GM13977 (cell line): ENCODE measurements around the gene SLC35F1.

Source experiments
- DNase-seq: peaks from one replicate; pipeline ENCODE4 v3.0.0; 2012; ENCODE audit warnings: low spot score
- in situ Hi-C: fragments of 300-500 bp; cut with MboI; formaldehyde crosslinking; loops from one replicate; pipeline ENCODE4 v1.12.0; 2022; ENCODE audit warnings: low sequenced_read_pairs, low pct_unique_long_range_greater_than_20kb, mixed read lengths, inconsistent platforms; ENCODE audit not compliant: unreplicated experiment
- TF ChIP-seq, protein P1 (sequence below): IDR thresholded peaks from 2 replicates; pipeline ENCODE4 v1.5.1; 2012; ENCODE audit warnings: mild to moderate bottlenecking, control low read depth; ENCODE audit not compliant: insufficient read depth; ENCODE audit errors: extremely low read depth, missing control alignments

SLC35F1 gene

DNA sequence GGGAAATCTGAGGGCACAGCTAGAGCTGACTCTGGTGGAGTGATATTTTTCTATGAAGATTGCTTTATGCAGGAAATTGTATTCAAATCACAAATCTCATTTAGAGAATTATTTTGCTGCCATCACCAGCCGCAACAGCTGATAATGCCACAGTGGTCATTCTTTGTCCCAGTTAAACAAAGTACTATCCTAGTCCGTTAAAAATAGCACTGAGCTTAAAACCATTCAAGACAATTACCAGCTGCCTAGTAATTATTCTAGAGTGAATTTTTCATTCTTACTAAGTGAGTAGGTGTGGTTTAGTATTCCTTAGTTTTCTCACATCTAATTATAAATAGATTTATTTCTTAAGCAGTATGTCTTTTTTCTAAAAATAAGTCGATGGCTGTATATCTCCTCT lies 190.5 kb downstream of the SLC35F1 start:
- no peak for DNase-seq
- TF ChIP-seq, protein P1, sequence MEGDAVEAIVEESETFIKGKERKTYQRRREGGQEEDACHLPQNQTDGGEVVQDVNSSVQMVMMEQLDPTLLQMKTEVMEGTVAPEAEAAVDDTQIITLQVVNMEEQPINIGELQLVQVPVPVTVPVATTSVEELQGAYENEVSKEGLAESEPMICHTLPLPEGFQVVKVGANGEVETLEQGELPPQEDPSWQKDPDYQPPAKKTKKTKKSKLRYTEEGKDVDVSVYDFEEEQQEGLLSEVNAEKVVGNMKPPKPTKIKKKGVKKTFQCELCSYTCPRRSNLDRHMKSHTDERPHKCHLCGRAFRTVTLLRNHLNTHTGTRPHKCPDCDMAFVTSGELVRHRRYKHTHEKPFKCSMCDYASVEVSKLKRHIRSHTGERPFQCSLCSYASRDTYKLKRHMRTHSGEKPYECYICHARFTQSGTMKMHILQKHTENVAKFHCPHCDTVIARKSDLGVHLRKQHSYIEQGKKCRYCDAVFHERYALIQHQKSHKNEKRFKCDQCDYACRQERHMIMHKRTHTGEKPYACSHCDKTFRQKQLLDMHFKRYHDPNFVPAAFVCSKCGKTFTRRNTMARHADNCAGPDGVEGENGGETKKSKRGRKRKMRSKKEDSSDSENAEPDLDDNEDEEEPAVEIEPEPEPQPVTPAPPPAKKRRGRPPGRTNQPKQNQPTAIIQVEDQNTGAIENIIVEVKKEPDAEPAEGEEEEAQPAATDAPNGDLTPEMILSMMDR = no peak
- in situ Hi-C loops = no loop called here

DNA sequence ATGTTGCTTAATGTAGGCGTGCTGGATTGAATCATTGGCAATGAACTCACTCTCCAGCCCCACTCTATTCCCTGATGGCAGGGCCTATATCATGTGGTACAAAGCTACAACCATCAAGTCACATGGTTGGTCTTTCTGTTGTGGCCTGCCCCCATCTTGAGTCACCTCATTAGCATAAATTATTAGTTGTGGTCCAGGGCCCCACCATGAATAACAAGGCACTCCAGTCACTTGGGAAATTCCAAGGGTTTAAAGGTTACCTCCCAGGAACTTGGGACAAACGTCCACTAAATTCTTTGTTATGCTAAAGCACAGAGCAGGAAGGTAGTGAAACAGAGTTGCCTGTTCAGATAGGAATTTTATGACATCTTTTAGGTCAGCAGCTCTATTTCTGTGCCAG lies 193.7 kb downstream of the SLC35F1 start:
- in situ Hi-C loops = no loop called here
- TF ChIP-seq, protein P1 = no peak
- no peak for DNase-seq

DNA sequence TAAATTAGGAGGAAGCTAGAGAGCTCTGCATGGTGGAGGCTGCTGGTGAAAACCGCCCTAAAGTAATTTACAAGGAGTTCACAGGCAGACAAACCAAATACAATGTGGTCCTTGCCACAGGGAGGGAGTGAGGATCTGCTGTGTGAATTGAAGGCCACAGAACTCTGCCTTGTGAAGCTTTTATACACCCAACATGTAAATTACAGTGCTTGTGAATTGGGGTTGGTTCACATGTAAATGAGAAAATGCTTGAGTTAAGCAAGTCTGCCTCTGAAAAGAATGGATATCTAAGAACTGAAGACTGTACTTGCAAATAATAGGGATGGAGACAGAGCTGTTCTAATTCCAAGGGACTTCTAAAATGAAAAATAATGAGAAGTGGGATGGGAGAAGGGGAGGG lies 194.2 kb downstream of the SLC35F1 start:
- in situ Hi-C loops = no loop called here
- TF ChIP-seq, protein P1 = no peak
- DNase-seq = no peak

DNA sequence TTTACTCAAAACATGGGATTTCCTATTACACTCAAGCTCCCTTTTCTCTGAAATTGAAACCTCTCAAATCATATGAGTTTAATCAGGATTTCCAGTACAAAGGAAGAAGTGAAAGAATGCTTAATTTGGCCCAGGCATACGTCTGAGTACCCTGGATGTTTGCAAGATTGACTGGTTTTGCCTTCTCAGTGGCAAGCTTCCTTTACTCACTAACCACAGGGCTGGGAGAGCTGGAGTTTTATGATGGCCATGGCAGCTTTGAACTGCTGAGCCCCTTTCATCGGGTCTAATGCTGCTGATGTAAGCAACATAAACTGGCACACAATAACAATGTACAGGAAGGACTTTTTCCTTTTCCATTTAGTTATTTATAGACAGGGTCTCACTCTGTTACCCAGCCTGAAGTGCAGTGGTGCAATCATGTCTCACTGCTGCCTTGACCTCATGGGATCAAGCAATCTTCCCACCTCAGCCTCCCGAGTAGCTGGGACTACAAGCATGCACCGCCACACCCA lies 194.8 kb downstream of the SLC35F1 start:
- TF ChIP-seq, protein P1 = no peak
- DNase-seq = no peak
- in situ Hi-C loops = no loop called here

DNA sequence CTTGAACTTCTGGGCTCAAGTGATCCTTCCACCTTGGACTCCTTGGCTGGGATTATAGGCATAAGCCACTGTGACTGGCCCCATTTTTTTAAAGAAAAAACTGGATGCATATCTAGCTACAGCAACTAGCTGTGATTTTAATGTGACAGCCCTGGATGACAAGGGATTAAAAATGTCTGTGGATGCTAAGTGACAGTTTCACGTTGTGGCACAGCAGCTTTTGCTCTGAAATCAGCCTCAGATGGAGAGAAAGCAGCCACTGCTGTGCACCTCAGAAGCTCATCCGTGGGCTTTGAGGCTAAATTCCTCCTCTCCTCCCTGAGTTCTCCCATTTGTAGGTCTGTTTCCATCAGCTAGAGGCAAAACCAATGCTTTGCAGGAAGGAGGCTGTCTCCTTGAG lies 195.3 kb downstream of the SLC35F1 start:
- TF ChIP-seq, protein P1 = no peak
- DNase-seq = no peak
- in situ Hi-C loops = no loop called here

DNA sequence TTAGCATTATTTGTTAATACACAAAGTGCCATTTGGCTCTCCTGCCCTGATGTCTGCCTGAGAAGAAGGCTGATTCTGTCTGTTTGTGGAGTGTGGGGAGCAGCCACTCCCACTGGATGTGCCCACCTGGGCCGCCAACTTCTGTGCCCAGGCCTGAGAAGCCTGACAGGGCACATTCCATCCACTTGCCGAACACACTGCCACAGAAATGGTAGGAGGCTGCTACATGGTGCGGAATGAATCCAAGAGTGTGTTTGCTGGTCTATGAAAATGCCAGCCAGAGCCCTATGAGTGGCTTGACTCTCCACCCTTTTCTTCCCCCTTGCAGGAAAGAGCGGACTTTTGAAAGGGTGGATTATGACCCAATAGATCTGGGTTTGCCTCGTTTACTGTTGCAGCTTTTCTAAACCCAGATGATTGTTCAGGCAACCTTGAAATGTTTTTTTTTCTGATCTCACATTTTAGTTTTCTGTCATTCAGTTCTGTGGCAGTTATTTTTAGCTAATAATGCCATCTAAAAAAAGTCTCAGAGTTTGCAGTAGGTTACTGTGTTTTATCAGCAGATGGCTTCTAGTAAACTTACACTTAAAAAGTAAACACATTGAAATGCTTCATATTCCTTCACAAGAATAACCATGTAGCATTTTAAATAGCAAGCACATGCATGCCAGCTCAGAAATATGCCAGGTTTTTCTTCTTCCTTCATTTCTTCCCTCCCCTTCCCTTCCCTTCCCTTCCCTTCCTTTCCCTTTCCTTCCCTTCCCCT lies 196.5 kb downstream of the SLC35F1 start:
- TF ChIP-seq, protein P1 = no peak
- no peak for DNase-seq
- in situ Hi-C loops = no loop called here
